C4-2B (cell line): ENCODE data around the gene BTBD3.

Experiments
- H3K27ac ChIP-seq: fragments of 450-650 bp; 2 replicates; pipeline ENCODE4 v1.5.1; 2017
- ZFX ChIP-seq: fragments of 450-650 bp; IDR thresholded peaks from 2 replicates; pipeline ENCODE4 v1.6.1; 2017
- TF ChIP-seq, protein P1 (sequence below): fragments of 450-650 bp; conservative IDR thresholded peaks from 2 replicates; pipeline ENCODE4 v1.5.1; 2017; ENCODE audit warnings: mild to moderate bottlenecking

Gene BTBD3

GRCh38 chr20:11917663-11918062, at the start of gene BTBD3:
BTBD3 (plus strand) TSS chr20:11917893; CDS start chr20:11918276, 383 bp downstream.
- no peak within 1 kb of the TSS for H3K27ac ChIP-seq
- TF ChIP-seq ZFX, result no peak
- TF ChIP-seq, protein P1, sequence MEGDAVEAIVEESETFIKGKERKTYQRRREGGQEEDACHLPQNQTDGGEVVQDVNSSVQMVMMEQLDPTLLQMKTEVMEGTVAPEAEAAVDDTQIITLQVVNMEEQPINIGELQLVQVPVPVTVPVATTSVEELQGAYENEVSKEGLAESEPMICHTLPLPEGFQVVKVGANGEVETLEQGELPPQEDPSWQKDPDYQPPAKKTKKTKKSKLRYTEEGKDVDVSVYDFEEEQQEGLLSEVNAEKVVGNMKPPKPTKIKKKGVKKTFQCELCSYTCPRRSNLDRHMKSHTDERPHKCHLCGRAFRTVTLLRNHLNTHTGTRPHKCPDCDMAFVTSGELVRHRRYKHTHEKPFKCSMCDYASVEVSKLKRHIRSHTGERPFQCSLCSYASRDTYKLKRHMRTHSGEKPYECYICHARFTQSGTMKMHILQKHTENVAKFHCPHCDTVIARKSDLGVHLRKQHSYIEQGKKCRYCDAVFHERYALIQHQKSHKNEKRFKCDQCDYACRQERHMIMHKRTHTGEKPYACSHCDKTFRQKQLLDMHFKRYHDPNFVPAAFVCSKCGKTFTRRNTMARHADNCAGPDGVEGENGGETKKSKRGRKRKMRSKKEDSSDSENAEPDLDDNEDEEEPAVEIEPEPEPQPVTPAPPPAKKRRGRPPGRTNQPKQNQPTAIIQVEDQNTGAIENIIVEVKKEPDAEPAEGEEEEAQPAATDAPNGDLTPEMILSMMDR, result no peak

GRCh38 chr20:11869641-11870040, 48.1 kb upstream of the BTBD3 start:
- TF ChIP-seq, protein P1, result no peak
- no peak for TF ChIP-seq ZFX
- no peak overlapping the region for H3K27ac ChIP-seq

GRCh38 chr20:11870411-11870810, 47.3 kb upstream of the BTBD3 start:
- H3K27ac ChIP-seq, result no peak overlapping the region
- no peak for TF ChIP-seq ZFX
- TF ChIP-seq, protein P1, result no peak

DNA sequence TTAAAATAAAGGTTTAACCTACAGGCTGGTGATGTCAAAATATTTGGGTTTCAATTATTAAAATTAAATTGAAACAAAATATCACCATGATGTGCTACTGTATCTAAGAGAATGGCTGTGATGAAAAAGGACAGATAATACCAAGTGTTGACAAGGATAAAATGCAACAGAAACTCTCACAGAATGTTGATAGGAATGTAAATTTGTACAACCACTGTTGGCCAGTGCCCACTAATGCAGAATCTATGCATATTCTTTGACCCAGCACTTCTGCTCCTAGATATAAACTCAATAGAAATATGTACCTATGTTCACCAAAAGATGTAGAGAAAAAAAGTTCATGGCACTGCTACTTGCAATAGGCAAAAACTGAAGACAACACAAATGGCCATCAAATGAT, 41.1 kb upstream of the BTBD3 start:
- TF ChIP-seq ZFX, result no peak
- TF ChIP-seq, protein P1, result no peak

GRCh38 chr20:11880680-11881079, 37.0 kb upstream of the BTBD3 start:
- no peak for TF ChIP-seq ZFX
- TF ChIP-seq, protein P1, result no peak
- no peak overlapping the region for H3K27ac ChIP-seq

More for the DNA sequence above, 41.1 kb upstream of the BTBD3 start:
- H3K27ac ChIP-seq, result no peak overlapping the region

- no peak overlapping the region for H3K27ac ChIP-seq
- TF ChIP-seq, protein P1, result no peak
- no peak for TF ChIP-seq ZFX
Measured at GRCh38 chr20:11881449-11881848, 36.2 kb upstream of the BTBD3 start.

- no peak overlapping the region for H3K27ac ChIP-seq
- no peak for TF ChIP-seq ZFX
- TF ChIP-seq, protein P1, result no peak
Measured at GRCh38 chr20:11882651-11883050, 35.0 kb upstream of the BTBD3 start.

- no peak overlapping the region for H3K27ac ChIP-seq
- TF ChIP-seq, protein P1, result no peak
- no peak for TF ChIP-seq ZFX
Measured at GRCh38 chr20:11888648-11889047, 29.0 kb upstream of the BTBD3 start.
